ENCODE data around the gene HHATL. TPM values are rescaled to one million over a fixed set of nuclear protein-coding genes. Genes with fewer than 3 reads are reported as not detected.

The HHATL gene
- total RNA-seq, 1 experiment from 2014 or later = not detected

DNA sequence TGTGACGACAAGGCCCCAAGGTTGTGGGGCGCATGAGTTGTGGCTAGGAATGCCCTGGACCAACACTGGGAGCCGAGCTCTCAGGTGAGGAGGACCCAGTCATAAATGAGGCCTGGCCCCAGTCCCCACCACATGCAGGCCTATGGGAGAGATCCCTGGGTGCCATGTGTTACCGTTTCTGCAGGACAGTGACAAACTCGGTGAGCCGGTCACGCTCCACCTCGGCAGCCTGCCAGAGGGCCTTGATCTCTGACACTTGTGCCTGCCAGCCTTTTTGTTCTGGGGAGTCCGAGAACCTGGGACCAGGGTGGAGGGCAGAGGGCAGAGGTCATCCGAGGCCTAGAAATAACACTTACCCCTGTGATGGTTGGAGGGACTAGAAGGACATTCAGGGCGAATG is 27.7 kb upstream of the HHATL start:
- Mint-ChIP-seq H3K4me1 (ENCODE audit: low read depth, unreplicated experiment) (no peaks in the 10 kb centered on the region), H3K27me3 (ENCODE audit: insufficient read depth, unreplicated experiment) (peaks cover 6% of the 10 kb centered on the region), H3K27ac (ENCODE audit: unreplicated experiment) (no peak overlapping the region), H3K4me3 (ENCODE audit: unreplicated experiment) (no peak overlapping the region), H3K9me3 (ENCODE audit: unreplicated experiment) (no peaks in the 10 kb centered on the region), H3K36me3 (ENCODE audit: insufficient read depth, unreplicated experiment) (no peaks in the 10 kb centered on the region)
- no TSS peak for BruUV-seq (replicated peaks)
- no peaks in the 10 kb centered on the region; the same call in 1 of the 2 replicates for H3K27me3 ChIP-seq (replicated peaks; ENCODE audit: control insufficient read depth, insufficient read depth, low read length)
- ChIA-PET CTCF (no interaction called here), POLR2A (no interaction called here)
- TF ChIP-seq, protein P1, sequence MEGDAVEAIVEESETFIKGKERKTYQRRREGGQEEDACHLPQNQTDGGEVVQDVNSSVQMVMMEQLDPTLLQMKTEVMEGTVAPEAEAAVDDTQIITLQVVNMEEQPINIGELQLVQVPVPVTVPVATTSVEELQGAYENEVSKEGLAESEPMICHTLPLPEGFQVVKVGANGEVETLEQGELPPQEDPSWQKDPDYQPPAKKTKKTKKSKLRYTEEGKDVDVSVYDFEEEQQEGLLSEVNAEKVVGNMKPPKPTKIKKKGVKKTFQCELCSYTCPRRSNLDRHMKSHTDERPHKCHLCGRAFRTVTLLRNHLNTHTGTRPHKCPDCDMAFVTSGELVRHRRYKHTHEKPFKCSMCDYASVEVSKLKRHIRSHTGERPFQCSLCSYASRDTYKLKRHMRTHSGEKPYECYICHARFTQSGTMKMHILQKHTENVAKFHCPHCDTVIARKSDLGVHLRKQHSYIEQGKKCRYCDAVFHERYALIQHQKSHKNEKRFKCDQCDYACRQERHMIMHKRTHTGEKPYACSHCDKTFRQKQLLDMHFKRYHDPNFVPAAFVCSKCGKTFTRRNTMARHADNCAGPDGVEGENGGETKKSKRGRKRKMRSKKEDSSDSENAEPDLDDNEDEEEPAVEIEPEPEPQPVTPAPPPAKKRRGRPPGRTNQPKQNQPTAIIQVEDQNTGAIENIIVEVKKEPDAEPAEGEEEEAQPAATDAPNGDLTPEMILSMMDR (IDR thresholded peaks at IDR 0.05; ENCODE audit: insufficient read depth in 1 of 2, low read depth in 1 of 2, low read length in 1 of 2, severe bottlenecking in 1 of 2, unreplicated experiment in 1 of 2) = no peak
- intact Hi-C loops (cut with micrococcal nuclease; ENCODE audit: unreplicated experiment) = no loop called here
- H3K4me1 ChIP-seq = no peaks in the 10 kb centered on the region
- no peaks in the 10 kb centered on the region for H3K36me3 ChIP-seq (ENCODE audit: control insufficient read depth, insufficient read depth, low read length)
- H3K4me3 ChIP-seq (ENCODE audit: low read depth, low read length) = no peak overlapping the region
- no peaks in the 10 kb centered on the region for H3K9me3 ChIP-seq
- no peak for DNase-seq

DNA sequence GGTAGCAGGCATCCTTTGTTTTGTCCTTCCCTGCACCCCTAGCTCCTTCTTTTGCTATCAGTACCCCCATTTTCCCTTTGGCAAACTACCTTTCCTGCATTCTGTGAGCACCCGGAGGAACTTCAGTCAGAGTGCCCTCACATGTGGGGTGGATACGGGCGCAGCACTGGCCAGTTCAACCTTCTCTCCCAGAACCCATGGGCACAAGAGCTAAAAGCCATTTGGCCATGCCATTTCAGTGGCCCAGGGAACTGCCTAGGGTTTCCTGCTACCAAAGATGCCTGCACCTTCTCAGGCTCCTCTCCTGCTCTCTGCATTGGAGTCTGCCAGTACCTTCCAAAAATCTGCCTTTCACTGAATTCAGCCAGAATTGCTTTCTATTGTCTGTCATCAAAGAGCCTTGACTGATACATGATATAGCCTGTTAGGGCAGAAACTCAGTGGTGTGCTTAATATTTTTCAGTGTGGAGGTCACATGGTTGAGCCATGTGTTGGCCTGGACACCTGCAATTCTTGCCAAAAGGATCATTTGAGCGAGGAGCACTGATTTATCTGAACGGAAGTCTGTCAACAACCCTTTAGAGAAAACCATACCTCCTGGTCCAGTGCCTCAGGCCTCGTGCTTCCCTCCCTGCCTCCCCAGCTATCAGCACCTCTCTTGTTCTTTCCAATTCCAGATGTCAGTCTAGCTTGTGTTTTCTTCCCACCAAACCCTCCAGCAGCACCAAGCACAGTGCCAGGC is 27.0 kb upstream of the HHATL start:
- TF ChIP-seq, protein P1 (IDR thresholded peaks at IDR 0.05; ENCODE audit: insufficient read depth in 1 of 2, low read depth in 1 of 2, low read length in 1 of 2, severe bottlenecking in 1 of 2, unreplicated experiment in 1 of 2) = no peak
- Mint-ChIP-seq H3K27ac (ENCODE audit: unreplicated experiment) (no peak overlapping the region), H3K4me3 (ENCODE audit: unreplicated experiment) (no peak overlapping the region), H3K4me1 (ENCODE audit: low read depth, unreplicated experiment) (no peaks in the 10 kb centered on the region), H3K27me3 (ENCODE audit: insufficient read depth, unreplicated experiment) (peaks cover 6% of the 10 kb centered on the region), H3K9me3 (ENCODE audit: unreplicated experiment) (no peaks in the 10 kb centered on the region), H3K36me3 (ENCODE audit: insufficient read depth, unreplicated experiment) (no peaks in the 10 kb centered on the region)
- intact Hi-C loops (cut with micrococcal nuclease; ENCODE audit: unreplicated experiment) = no loop called here
- CTCF ChIA-PET = no interaction called here
- DNase-seq = no peak
- Histone ChIP-seq H3K4me3 (ENCODE audit: low read depth, low read length) (no peak overlapping the region), H3K9me3 (no peaks in the 10 kb centered on the region), H3K36me3 (ENCODE audit: control insufficient read depth, insufficient read depth, low read length) (no peaks in the 10 kb centered on the region), H3K27me3 (replicated peaks; ENCODE audit: control insufficient read depth, insufficient read depth, low read length) (no peaks in the 10 kb centered on the region; the same call in 1 of the 2 replicates), H3K4me1 (no peaks in the 10 kb centered on the region)
- POLR2A ChIA-PET = no interaction called here
- BruUV-seq (replicated peaks) = no TSS peak

DNA sequence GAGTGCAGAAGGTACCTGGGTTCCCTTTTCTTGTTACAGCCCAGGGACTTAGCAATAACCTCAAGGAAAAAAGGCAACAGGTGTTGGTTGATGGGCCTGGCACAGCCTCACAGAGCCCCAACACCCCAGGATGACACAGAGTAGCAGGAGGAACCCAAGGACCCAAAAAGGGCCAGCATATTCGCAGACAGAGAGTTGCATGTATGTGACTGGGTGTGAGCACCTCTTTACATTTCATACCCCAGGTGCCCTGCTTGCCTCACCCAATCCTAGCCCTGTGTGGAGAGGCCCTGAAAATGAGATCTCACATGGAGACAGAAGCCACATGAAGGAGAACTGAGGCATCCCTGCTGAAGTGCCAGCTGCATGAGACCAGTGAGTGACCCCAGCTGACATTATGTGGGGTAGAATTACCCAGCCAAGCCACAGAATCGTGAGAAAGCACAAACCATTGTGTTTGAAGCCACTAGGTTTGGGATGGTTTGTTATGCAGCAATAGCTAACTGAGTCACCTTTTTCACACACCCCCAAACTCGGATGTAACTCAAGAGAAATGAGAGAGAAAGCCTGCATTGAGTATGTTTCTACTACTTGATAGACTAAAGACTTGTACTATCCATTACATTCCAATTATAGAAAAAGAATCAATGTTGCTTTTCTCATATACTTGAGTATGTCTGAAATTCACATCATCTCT is 26.2 kb upstream of the HHATL start:
- no TSS peak for BruUV-seq (replicated peaks)
- no peaks in the 10 kb centered on the region for H3K9me3 ChIP-seq
- no peak overlapping the region for H3K27ac Mint-ChIP-seq (ENCODE audit: unreplicated experiment)
- CTCF ChIA-PET = no interaction called here
- DNase-seq = no peak
- H3K4me3 Mint-ChIP-seq (ENCODE audit: unreplicated experiment) = no peak overlapping the region
- no peak overlapping the region for H3K4me3 ChIP-seq (ENCODE audit: low read depth, low read length)
- no peaks in the 10 kb centered on the region for H3K9me3 Mint-ChIP-seq (ENCODE audit: unreplicated experiment)
- peaks cover 10% of the 10 kb centered on the region for H3K27me3 Mint-ChIP-seq (ENCODE audit: insufficient read depth, unreplicated experiment)
- no peaks in the 10 kb centered on the region for H3K36me3 Mint-ChIP-seq (ENCODE audit: insufficient read depth, unreplicated experiment)
- TF ChIP-seq, protein P1 (IDR thresholded peaks at IDR 0.05; ENCODE audit: insufficient read depth in 1 of 2, low read depth in 1 of 2, low read length in 1 of 2, severe bottlenecking in 1 of 2, unreplicated experiment in 1 of 2) = no peak
- H3K4me1 Mint-ChIP-seq (ENCODE audit: low read depth, unreplicated experiment) = no peaks in the 10 kb centered on the region
- no peaks in the 10 kb centered on the region for H3K4me1 ChIP-seq
- intact Hi-C loops (cut with micrococcal nuclease; ENCODE audit: unreplicated experiment) = no loop called here
- H3K27me3 ChIP-seq (replicated peaks; ENCODE audit: control insufficient read depth, insufficient read depth, low read length) = no peaks in the 10 kb centered on the region; the same call in 1 of the 2 replicates
- POLR2A ChIA-PET = no interaction called here
- H3K36me3 ChIP-seq (ENCODE audit: control insufficient read depth, insufficient read depth, low read length) = no peaks in the 10 kb centered on the region

Measured in Caco-2 (cell line).